Daoy (cell line): ENCODE measurements around the gene USP17L11. TPM values are rescaled to one million over a fixed set of nuclear protein-coding genes. Genes with fewer than 3 reads are reported as not detected.
"Not testable (repeated sequence)": the region's sequence is repeated elsewhere in the genome, so short reads cannot be mapped to it uniquely, and the experiment has no call there.

Experiments
- DNase-seq: peaks from one replicate; pipeline ENCODE4 v3.0.0-alpha.2; 2015; ENCODE audit warnings: low read depth
- total RNA-seq: library from RNA; depleted of rRNA; stranded (reverse); fragments of >200 nt; shearing (Covaris generic); gene quantifications from 2 replicates; pipeline ENCODE4 v1.2.3, GENCODE V29; 2014; rRNA removed

Gene USP17L11
- not detected in 2 replicates for total RNA-seq

GRCh38 chr4:9215105-9215504, at the start of gene USP17L11:
USP17L11 (plus strand) TSS chr4:9215405; CDS start chr4:9215405, 0 bp downstream.
- DNase-seq, result not testable (repeated sequence)

GRCh38 chr4:9165990-9166389, 49.2 kb upstream of the USP17L11 start:
- DNase-seq, result not testable (repeated sequence)

DNA sequence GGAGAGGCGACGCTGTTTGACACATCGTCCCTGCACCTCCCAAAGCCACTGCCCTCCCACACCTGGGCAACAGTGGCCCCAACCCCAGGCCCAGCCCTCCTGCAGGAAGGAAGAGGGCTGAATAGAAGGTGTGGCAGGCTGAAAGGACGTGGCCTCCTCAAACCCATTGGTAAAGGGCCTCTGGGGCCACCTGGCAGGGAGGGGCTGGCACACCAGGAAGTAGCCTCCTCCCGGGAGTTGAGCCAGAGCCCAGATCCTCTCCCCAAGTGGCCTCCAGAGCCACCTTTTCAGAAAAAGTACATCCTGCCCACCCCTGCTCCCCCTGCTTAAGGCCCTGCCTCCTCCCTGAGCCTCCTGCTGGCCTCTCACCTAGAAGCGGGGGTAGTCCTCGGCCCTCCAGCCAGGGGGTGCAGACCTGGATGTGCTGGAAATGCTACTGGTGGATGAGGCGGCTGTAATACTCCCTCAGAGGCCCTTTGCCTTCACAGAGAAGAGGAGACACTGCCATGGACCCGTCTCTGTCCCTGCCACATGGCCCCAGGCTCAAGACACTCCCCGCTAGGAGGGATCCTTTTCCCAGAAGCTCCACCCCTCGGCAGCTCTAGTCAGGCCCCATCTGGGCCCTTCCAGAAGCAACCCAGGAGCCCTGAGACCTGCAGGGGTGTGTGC, 45.3 kb upstream of the USP17L11 start, which contains the start of gene FAM90A26:
Gene FAM90A26 (plus strand): TSS at position 619 of the 669 bp plus-strand sequence. CDS start 2,764 bp downstream, outside the sequence.
- DNase-seq, result not testable (repeated sequence)

DNA sequence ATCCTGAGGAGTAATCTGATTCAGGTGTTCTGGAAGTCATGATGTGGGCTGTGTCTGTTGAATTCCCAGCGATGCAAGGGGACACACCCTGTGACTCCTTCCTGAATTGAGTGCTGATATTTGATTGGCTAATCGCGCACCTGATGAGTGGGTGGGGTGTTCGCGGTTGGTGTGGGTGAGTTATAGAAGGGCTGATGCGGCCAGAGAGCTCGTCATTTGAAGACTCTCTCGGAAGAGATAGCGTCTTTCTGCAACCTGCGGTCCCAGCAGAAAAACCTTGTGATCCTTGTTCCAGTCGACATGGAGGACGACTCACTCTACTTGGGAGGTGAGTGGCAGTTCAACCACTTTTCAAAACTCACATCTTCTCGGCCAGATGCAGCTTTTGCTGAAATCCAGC, 4.8 kb upstream of the USP17L11 start, which contains the start of gene USP17L10:
Gene USP17L10 (plus strand): TSS at position 301 of the 400 bp plus-strand sequence. CDS start 0 bp downstream, at position 301.
- not testable (repeated sequence) for DNase-seq

GRCh38 chr4:9214701-9215100, 504 bp upstream of the USP17L11 start:
- not testable (repeated sequence) for DNase-seq

- DNase-seq, result not testable (repeated sequence)
Measured at GRCh38 chr4:9219852-9220251, 4.6 kb downstream of the USP17L11 start, which contains the start of gene USP17L12. USP17L12 (plus strand) TSS chr4:9220152; CDS start chr4:9220152, 0 bp downstream.

DNA sequence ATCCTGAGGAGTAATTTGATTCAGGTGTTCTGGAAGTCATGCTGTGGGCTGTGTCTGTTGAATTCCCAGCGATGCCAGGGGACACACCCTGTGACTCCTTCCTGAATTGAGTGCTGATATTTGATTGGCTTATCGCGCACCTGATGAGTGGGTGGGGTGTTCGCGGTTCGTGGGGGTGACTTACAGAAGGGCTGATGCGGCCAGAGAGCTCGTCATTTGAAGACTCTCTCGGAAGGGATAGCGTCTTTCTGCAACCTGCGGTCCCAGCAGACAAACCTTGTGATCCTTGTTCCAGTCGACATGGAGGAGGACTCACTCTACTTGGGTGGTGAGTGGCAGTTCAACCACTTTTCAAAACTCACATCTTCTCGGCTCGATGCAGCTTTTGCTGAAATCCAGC, 9.4 kb downstream of the USP17L11 start, which contains the start of gene USP17L13:
Gene USP17L13 (plus strand): TSS at position 301 of the 400 bp plus-strand sequence. CDS start 0 bp downstream, at position 301.
- not testable (repeated sequence) for DNase-seq

- not testable (repeated sequence) for DNase-seq
Measured at GRCh38 chr4:9230249-9230648, 15.0 kb downstream of the USP17L11 start.

- DNase-seq, result not testable (repeated sequence)
Measured at GRCh38 chr4:9234085-9234484, 18.9 kb downstream of the USP17L11 start, which contains the start of gene USP17L15. USP17L15 (plus strand) TSS chr4:9234385; CDS start chr4:9234385, 0 bp downstream.

DNA sequence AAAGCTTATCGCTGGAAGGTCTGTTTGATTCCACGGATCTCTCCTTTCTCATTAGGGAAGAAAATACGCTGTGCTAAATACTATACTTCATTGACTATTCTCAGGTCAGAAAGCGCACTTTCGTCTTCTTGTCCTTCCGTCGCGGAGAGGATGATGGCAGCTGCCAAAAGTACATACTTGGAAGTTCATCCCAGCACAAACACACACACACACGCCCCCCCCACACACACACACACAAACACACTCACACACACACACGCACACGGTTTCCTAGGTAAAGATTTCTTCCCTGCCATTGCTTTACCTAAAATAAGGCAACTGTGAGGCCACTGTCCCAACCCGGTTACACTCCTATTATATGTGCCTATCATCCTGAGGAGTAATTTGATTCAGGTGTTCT, 23.3 kb downstream of the USP17L11 start:
- peak; percentile 1 for DNase-seq

DNA sequence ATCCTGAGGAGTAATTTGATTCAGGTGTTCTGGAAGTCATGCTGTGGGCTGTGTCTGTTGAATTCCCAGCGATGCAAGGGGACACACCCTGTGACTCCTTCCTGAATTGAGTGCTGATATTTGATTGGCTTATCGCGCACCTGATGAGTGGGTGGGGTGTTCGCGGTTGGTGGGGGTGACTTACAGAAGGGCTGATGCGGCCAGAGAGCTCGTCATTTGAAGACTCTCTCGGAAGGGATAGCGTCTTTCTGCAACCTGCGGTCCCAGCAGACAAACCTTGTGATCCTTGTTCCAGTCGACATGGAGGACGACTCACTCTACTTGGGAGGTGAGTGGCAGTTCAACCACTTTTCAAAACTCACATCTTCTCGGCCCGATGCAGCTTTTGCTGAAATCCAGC, 28.4 kb downstream of the USP17L11 start, which contains the start of gene USP17L17:
Gene USP17L17 (plus strand): TSS at position 301 of the 400 bp plus-strand sequence. CDS start 0 bp downstream, at position 301.
- not testable (repeated sequence) for DNase-seq

GRCh38 chr4:9247953-9248680, 32.9 kb downstream of the USP17L11 start, which contains the start of gene USP17L18:
USP17L18 (plus strand) TSS chr4:9248630; CDS start chr4:9248630, 0 bp downstream.
- peak; percentile 2 for DNase-seq

DNA sequence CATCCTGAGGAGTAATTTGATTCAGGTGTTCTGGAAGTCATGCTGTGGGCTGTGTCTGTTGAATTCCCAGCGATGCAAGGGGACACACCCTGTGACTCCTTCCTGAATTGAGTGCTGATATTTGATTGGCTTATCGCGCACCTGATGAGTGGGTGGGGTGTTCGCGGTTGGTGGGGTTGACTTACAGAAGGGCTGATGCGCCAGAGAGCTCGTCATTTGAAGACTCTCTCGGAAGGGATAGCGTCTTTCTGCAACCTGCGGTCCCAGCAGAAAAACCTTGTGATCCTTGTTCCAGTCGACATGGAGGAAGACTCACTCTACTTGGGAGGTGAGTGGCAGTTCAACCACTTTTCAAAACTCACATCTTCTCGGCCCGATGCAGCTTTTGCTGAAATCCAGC, 37.9 kb downstream of the USP17L11 start, which contains the start of gene USP17L19:
Gene USP17L19 (plus strand): TSS at position 301 of the 400 bp plus-strand sequence. CDS start 0 bp downstream, at position 301.
- DNase-seq, result not testable (repeated sequence)

GRCh38 chr4:9257824-9258223, 42.6 kb downstream of the USP17L11 start, which contains the start of gene USP17L20:
USP17L20 (plus strand) TSS chr4:9258124; CDS start chr4:9258124, 0 bp downstream.
- DNase-seq, result not testable (repeated sequence)

GRCh38 chr4:9262572-9262971, 47.4 kb downstream of the USP17L11 start, which contains the start of gene USP17L21:
USP17L21 (plus strand) TSS chr4:9262872; CDS start chr4:9262872, 0 bp downstream.
- not testable (repeated sequence) for DNase-seq

Other genes with a start within 250 kb of the USP17L11 start
- not detected in 2 replicates for gene FAM90A26, start 45.0 kb upstream of the USP17L11 start, total RNA-seq
- gene USP17L10, start 4.7 kb upstream of the USP17L11 start, total RNA-seq, result not detected in 2 replicates
- not detected in 2 replicates for gene USP17L12, start 4.7 kb downstream of the USP17L11 start, total RNA-seq
- not detected in 2 replicates for gene USP17L13, start 9.5 kb downstream of the USP17L11 start, total RNA-seq
- 0.34 TPM in 1 of 2 replicates, not detected in the other for gene USP17L15, start 19.0 kb downstream of the USP17L11 start, total RNA-seq
- not detected in 2 replicates for gene USP17L17, start 28.5 kb downstream of the USP17L11 start, total RNA-seq
- not detected in 2 replicates for gene USP17L18, start 33.2 kb downstream of the USP17L11 start, total RNA-seq
- not detected in 2 replicates for gene USP17L19, start 38.0 kb downstream of the USP17L11 start, total RNA-seq
- not detected in 2 replicates for gene USP17L20, start 42.7 kb downstream of the USP17L11 start, total RNA-seq
- not detected in 2 replicates for gene USP17L21, start 47.5 kb downstream of the USP17L11 start, total RNA-seq
- gene USP17L22, start 52.2 kb downstream of the USP17L11 start, total RNA-seq, result not detected in 2 replicates
- gene USP17L24, start 109.8 kb downstream of the USP17L11 start, total RNA-seq, result not detected in 2 replicates
- gene USP17L25, start 114.5 kb downstream of the USP17L11 start, total RNA-seq, result not detected in 2 replicates
- gene USP17L26, start 119.3 kb downstream of the USP17L11 start, total RNA-seq, result not detected in 2 replicates
- gene USP17L5, start 124.0 kb downstream of the USP17L11 start, total RNA-seq, result not detected in 2 replicates
- gene USP17L27, start 128.7 kb downstream of the USP17L11 start, total RNA-seq, result not detected in 2 replicates
- not detected in 2 replicates for gene USP17L28, start 133.5 kb downstream of the USP17L11 start, total RNA-seq
- not detected in 2 replicates for gene USP17L29, start 138.2 kb downstream of the USP17L11 start, total RNA-seq
- not detected in 2 replicates for gene USP17L30, start 147.7 kb downstream of the USP17L11 start, total RNA-seq
- gene DEFB131A, start 229.0 kb downstream of the USP17L11 start, total RNA-seq, result not detected in 2 replicates